Occipital lobe (tissue), 2 donors: ENCODE data around the gene IL2RA. TPM values are rescaled to one million over a fixed set of nuclear protein-coding genes. Genes with fewer than 3 reads are reported as not detected.
"Not testable (repeated sequence)": the region's sequence is repeated elsewhere in the genome, so short reads cannot be mapped to it uniquely, and the experiment has no call there.

ENCODE experiments used
- DNase-seq: peaks from one replicate; lab custom pipeline; 2025; lab: John Stamatoyannopoulos, UW
- total RNA-seq: library from RNA; depleted of rRNA; stranded (reverse); fragments of >200 nt; gene quantifications from one replicate; pipeline ENCODE4 v1.2.3, GENCODE V29; 2014

IL2RA gene
- total RNA-seq, 1 donor from 2014 or later = not detected

GRCh38 chr10:6043377-6043776, 18.8 kb downstream of the IL2RA start:
- not testable (repeated sequence) for DNase-seq

DNA sequence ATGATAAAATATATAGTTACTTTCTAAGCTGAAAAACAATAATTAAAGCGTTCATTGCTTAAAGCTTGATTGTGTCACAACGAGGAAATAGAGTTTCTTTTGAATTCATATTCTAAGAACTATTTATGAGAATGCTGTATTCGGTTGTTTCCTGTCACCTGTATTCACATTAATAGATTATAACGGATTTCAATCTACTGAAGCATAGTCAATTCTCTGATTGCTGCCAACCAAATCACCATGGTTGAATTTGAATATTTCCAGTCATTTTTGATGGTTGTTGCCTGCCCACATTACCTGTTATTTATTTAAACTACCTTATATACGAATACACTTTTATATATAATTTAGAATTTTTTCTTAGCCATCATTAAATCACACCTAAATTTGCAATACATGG, 22.0 kb downstream of the IL2RA start:
- DNase-seq = no peak

- no peak for DNase-seq
Observed at GRCh38 chr10:6039711-6040110, 22.5 kb downstream of the IL2RA start.

- DNase-seq = no peak
Observed at GRCh38 chr10:6038071-6038631, 24.0 kb downstream of the IL2RA start.

DNA sequence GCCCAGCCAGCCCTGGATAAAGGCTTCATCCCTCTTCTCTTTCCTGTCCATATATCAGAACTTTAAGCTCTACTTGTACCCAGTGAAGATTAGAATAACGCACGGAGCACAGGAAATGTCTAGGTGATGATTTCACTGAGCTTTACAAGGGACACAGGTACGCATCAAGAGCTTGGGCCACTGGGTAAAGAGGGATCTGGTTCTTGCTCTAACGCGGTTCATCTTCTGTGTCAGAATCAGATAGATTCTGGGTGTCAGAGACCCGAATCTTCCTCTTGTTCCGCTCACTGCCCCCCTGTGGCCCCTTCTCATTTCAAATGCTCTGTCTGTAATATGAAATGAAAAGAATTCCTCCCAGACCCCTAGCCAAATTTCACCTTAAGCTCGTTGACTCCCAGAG, 24.7 kb downstream of the IL2RA start:
- DNase-seq = no peak

DNA sequence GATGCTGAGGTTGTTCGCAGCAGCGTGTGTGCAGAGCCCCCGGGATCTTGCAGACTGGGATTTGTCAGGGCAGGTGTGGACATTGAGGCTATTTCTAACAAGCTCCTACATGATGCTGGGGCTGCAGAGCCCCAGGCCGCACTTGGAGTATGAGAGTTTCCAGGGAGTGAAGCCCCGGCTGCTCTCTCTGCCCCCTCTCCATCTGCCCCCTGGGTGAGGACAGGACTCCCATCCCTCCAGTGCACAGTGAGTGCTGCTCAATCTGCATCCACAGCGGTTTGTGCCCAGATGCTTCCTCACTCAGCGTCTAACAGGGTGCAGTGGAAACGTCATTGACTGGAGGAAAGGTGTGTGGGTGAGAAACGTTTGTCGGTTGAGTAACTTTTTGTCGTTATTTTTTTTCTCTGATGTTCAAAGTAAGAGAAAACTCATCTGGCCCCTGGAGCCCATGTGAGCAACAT, 25.3 kb downstream of the IL2RA start:
- DNase-seq = no peak

GRCh38 chr10:6035931-6036575, 26.1 kb downstream of the IL2RA start:
- DNase-seq = no peak

GRCh38 chr10:6035101-6035834, 26.9 kb downstream of the IL2RA start:
- no peak for DNase-seq

DNA sequence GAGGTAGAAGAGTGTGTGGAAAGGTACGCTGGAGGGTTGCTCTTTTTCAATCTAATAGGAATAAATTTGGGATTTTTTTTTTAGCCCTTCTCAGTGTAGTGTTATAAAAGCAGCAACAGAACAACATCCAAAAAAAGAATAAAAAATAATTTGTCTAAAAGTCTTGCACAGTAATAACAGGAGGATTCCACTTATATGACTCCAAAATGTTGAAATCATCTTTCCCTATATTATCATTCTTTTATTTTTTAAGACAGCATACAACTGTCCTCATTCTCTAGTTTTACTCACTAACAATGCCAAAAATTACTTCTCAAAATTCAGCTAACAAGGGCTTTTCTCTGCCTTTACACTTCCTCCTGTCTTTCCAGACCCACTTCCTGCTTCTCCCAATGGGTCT, 27.8 kb downstream of the IL2RA start:
- DNase-seq = no peak

DNA sequence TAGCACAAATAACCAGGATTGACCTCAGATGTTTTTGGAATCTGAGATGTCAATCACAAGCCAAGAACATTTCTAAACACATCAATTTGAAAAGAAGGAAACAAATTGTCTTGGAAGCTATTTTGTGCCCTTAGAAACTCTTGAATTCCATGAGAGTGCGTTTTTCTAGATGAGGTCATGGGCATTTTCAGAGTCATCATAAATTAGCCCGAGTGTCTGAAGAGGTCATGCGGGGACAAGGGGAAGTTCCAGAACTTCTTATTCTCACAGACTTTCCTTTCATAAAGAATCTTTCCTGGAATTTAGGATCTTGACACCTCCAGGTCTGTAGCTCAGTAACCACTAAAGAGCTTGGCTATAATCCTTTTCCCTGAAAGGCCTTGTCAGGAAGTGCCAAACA, 28.2 kb downstream of the IL2RA start:
- DNase-seq = no peak

DNA sequence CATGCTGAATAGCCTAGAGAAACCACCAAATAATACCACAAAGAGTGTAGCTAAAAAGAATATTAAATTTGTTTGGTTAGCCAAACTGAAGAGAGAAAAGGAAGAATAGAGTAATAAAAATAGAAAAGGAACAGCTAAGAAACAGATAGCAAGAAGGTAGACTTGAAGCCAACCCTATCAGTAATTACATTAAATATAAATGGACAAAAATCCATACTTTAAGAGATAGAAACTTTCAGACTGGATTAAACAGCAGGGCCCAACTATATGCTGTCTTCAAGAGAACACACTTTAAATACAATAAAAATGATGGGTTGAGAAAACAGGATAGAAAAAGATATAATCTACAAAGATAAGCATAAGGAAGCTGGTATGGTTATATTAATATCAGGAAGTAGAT, 31.2 kb downstream of the IL2RA start:
- DNase-seq = no peak

- no peak for DNase-seq
Observed at GRCh38 chr10:6030217-6030616, 31.9 kb downstream of the IL2RA start.

- DNase-seq = no peak
Observed at GRCh38 chr10:6027929-6028328, 34.2 kb downstream of the IL2RA start.

GRCh38 chr10:6025683-6026255, 36.4 kb downstream of the IL2RA start:
- no peak for DNase-seq

DNA sequence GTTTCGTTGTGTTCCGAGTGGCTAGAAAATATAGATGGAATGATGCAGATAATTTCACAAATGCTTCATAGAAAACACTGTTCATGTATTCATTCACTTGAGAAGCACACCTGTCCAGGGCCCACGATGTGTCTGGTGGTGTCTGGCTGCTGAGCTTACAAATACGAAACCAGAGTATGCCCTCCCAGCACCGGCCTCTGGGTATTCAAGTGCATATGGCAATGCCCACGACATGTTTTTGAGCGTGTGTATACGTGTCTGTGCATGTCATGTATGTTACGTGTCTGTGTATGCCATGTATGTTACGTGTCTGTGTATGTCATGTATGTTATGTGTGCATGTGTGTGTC, 37.9 kb downstream of the IL2RA start:
- no peak for DNase-seq

DNA sequence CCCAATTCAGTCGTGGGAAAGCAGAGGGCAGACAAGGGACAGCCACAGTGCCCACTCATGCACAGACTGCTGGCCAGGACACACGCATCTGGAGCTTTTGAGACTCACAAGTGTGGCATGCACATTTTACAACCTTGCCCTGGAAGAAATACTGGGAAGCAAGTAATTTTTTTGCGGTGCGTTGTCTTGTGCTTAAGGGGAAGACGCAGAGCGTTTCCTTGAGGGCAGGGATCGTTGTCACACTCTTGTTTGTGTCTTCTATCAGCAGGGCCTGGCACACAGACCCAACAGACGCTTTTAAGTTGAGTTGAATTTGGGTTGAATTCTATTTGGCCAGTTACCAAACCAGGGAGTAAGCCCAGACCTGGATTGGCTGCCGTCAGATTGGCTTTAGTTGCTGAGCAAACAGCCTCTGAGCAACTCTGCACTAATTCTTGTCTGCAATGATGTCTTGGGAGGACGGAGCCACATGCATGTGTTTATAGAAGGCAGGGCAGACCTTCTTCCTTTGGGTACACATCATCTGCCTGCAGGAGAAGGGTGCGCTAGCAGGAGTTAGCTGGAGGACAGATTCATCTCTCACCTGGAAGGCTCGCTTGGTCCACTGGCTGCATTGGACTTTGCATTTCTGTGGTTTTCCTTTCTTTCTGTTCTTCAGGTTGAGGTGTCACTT, 38.4 kb downstream of the IL2RA start:
- no peak for DNase-seq

GRCh38 chr10:6022660-6023059, 39.5 kb downstream of the IL2RA start:
- no peak for DNase-seq

GRCh38 chr10:6020826-6021225, 41.3 kb downstream of the IL2RA start:
- DNase-seq = no peak

DNA sequence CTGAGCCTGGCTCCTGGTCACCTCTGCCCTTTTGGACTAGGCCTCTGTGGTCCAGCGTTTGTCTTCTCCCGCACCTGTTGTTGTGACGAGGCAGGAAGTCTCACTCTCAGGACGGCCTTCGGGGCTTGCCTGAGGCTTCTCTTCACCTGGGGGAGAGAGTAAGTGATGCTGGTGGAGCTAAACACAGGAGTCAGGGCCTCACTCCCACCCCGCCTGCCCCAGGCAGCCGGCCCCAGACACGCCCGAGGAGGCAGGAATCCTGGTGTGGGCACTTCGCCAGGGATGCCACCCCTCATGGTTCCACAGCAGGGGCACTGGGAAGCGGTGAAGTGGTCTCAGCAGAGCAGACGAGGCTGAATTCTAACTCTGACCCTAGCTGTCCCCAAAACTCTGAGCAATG, 42.4 kb downstream of the IL2RA start:
- no peak for DNase-seq

DNA sequence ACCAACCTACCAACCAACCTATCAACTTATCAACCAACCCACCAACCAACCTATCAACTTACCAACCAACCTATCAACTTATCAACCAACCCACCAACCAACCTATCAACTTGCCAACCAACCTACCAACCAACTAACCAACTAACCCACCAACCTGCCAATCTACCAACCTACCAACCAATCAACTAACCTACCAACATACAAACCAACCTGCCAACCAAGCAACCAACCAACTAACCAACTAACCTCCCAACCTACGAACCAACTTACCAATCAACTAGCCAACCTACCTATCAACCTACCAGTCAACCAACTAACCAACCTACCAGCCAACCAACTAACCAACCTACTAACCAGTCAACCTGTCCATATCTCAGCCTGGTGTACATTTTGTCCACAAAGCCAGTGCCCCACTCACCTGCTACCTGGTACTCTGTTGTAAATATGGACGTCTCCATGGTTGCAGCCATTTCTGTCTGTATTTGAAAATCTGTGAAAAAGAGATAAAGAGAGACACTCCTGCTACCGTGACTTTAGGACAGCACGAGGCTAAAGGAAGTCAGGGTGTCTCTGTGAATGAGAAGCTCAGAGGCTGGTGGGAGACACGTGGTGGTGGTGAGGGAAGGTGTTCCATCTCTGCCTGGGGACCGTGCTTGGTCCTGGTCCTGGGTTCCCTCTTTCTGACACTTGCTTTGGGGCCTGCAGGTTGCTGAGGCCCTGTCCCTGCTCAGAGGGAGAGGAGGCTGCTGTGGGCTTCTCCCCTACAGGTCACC, 43.0 kb downstream of the IL2RA start:
- DNase-seq = no peak

DNA sequence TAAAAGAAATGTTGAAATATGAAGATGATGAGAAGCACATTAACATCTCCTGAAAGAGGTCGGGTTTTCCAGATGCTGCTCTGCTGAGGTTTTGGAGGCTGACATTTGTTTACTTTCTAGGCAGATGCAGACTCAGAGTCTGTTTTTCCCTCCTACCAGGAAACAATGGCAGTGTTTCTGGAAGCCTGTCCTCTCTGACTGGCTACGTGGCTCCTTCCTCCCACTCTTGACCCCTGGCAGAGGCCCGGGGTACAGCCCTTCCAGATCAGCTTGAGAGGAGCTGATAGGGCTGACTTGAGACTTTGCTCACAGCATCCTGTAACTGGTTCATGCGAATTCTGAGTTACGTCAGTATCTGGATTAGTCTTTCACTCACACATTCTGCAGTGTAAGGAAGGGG, 43.7 kb downstream of the IL2RA start:
- no peak for DNase-seq
